HepG2 (cell line): ENCODE data around the gene TP53I3. TPM values are rescaled to one million over a fixed set of nuclear protein-coding genes. Genes with fewer than 3 reads are reported as not detected.

Source experiments
- ARNT ChIP-seq: fragments of 450-650 bp; IDR thresholded peaks from 2 replicates; pipeline ENCODE4 v1.6.1; 2017
- ATRX ChIP-seq: sonication (generic); formaldehyde crosslinking; IDR thresholded peaks from 2 replicates; pipeline ENCODE4 v1.4.0; 2020; ENCODE audit warnings: missing genetic modification reagents, borderline replicate concordance
- BATF2 ChIP-seq: sonication (generic); formaldehyde crosslinking; IDR thresholded peaks from 2 replicates; pipeline ENCODE4 v1.8.0; 2022; ENCODE audit warnings: mild to moderate bottlenecking, missing genetic modification reagents, moderate library complexity
- FOXJ3 ChIP-seq: sonication (generic); formaldehyde crosslinking; IDR thresholded peaks from 2 replicates; pipeline ENCODE4 v1.4.0; 2020; ENCODE audit warnings: missing genetic modification reagents, mild to moderate bottlenecking, borderline replicate concordance
- MAZ ChIP-seq, 2 experiments: sonication (generic) in 1 of 2; formaldehyde crosslinking in 1 of 2; IDR thresholded peaks; 2 replicates each; pipeline versions ENCODE4 v1.5.0 to v1.6.1; 2012 to 2020; ENCODE audit warnings: low read depth in 2 of 2, mild to moderate bottlenecking in 2 of 2, borderline replicate concordance in 1 of 2, improper control_type of control experiment in 1 of 2, low read length in 1 of 2, missing genetic modification reagents in 1 of 2, moderate library complexity in 1 of 2
- NCOR1 ChIP-seq: fragments of 200-600 bp; sonication (generic); IDR thresholded peaks from 2 replicates; pipeline ENCODE4 v1.7.0; 2017; ENCODE audit warnings: antibody characterized with exemption, low read length, borderline replicate concordance
- NR2F1 ChIP-seq, 2 experiments: fragments of 450-650 bp in 1 of 2; formaldehyde crosslinking in 1 of 2; IDR thresholded peaks; 2 replicates each; pipeline versions ENCODE4 v1.5.0 to v1.6.1; 2016 to 2020; ENCODE audit warnings: mild to moderate bottlenecking in 1 of 2, missing compliant biosample characterization in 1 of 2, missing genetic modification reagents in 1 of 2, moderate library complexity in 1 of 2
- SP140L ChIP-seq: sonication (generic); formaldehyde crosslinking; IDR thresholded peaks from 2 replicates; pipeline ENCODE4 v1.4.0; 2020; ENCODE audit warnings: missing genetic modification reagents, borderline replicate concordance
- ZEB1 ChIP-seq: IDR thresholded peaks from 2 replicates; pipeline ENCODE4 v1.6.1; 2012; ENCODE audit warnings: mild to moderate bottlenecking, low read depth, inconsistent platforms; ENCODE audit not compliant: insufficient replicate concordance
- ZNF101 ChIP-seq: sonication (generic); formaldehyde crosslinking; IDR thresholded peaks from 2 replicates; pipeline ENCODE4 v1.4.0; 2020; ENCODE audit warnings: mild to moderate bottlenecking, low read depth, missing genetic modification reagents, borderline replicate concordance
- ZNF670 ChIP-seq: sonication (generic); formaldehyde crosslinking; IDR thresholded peaks from 2 replicates; pipeline ENCODE4 v1.8.0; 2022; ENCODE audit warnings: mild to moderate bottlenecking, missing genetic modification reagents, borderline replicate concordance
- ZNF704 ChIP-seq: sonication (generic); formaldehyde crosslinking; IDR thresholded peaks from 2 replicates; pipeline ENCODE4 v1.8.1; 2023; ENCODE audit warnings: mild to moderate bottlenecking, inconsistent platforms, moderate library complexity, missing genetic modification reagents, borderline replicate concordance
- ZNF777 ChIP-seq: sonication (generic); formaldehyde crosslinking; IDR thresholded peaks from 2 replicates; pipeline ENCODE4 v1.4.0; 2020; ENCODE audit warnings: missing genetic modification reagents
- polyA plus RNA-seq, 8 experiments: library from polyadenylated mRNA; depleted of rRNA in 3 of 8; stranded (reverse) in 7 of 8; unstranded in 1 of 8; fragments of >200 nt; fragmentation: Illumina TruSeq in 4 of 8; extraction: Trizol in 4 of 8; gene quantifications; 2 replicates each; pipeline versions ENCODE4 v1.2.1 to v1.2.3, GENCODE V29; 2011 to 2016; ENCODE audit warnings: low read depth in 4 of 8, missing spikeins in 1 of 8, mixed read lengths in 1 of 8; ENCODE audit not compliant: insufficient read depth in 1 of 8
- total RNA-seq, 5 experiments: library from RNA; depleted of rRNA; stranded (reverse); fragments of >200 nt; fragmentation: Illumina TruSeq; extraction: Trizol; gene quantifications; 2 replicates each; pipeline ENCODE4 v1.2.3, GENCODE V29; 2016; ENCODE audit warnings: low read depth in 1 of 5
- TF ChIP-seq, protein P1 (sequence below): sonication (generic); formaldehyde crosslinking; IDR thresholded peaks from 2 replicates; pipeline ENCODE4 v1.5.1; 2020; ENCODE audit warnings: missing genetic modification reagents, mild to moderate bottlenecking, borderline replicate concordance
- TF ChIP-seq, protein P2 (sequence below): sonication (generic); formaldehyde crosslinking; IDR thresholded peaks from 2 replicates; pipeline ENCODE4 v1.5.0; 2020; ENCODE audit warnings: mild to moderate bottlenecking, missing genetic modification reagents
- TF ChIP-seq, protein P3 (sequence below): sonication (generic); formaldehyde crosslinking; IDR thresholded peaks from 2 replicates; pipeline ENCODE4 v1.5.0; 2020; ENCODE audit warnings: missing genetic modification reagents

The TP53I3 gene
- total and polyA plus RNA-seq, 2 of the 13 experiments (the other 11 are each of a cell fraction or from before 2014, with no cell fraction given) = 25.0 to 44.1 TPM

DNA sequence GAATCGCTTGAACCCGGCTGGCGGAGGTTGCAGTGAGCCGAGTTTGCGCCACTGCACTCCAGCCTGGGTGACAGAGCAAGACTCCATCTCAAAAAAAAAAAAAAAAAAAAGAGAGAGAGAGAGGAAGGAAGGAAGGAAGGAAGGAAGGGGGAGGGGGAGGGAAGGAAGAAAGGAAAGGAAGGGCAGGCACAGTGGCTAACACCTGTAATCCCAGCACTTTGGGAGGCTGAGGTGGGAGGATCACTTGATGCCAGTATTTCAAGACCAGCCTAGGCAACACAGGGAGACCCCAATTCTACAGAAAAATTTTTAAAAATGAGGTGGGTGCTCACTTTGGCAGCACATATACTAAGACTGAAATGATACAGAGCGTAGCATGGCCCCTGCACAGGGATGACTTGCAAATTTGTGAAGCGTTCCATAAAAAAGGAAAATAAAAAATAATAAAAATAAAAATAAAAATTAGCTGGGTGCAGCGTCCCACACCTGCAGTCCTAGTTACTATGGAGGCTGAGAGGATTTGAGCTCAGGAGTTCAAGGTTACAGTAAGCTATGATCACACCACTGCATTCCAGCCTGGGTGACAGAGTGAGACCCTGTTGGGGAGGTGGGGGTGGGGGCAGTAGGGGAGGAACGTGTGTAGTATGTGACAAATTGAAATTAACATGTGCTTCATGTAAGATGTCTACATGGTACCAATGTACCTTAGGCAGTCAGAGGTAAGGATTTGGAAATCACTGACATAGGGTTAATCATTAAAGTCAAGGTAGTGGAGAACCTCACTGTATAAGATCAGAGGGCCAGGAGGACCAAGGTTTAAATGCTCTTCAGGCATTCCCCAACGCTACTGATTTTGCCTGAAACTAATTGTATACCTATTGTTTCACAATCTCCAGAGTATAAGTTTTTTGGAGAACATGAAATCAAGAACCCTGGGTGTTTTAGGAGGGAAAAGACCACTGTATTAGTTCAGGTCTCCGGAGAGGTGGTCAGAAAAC lies 38.8 kb downstream of the TP53I3 start (continued):
- TF ChIP-seq, protein P1, sequence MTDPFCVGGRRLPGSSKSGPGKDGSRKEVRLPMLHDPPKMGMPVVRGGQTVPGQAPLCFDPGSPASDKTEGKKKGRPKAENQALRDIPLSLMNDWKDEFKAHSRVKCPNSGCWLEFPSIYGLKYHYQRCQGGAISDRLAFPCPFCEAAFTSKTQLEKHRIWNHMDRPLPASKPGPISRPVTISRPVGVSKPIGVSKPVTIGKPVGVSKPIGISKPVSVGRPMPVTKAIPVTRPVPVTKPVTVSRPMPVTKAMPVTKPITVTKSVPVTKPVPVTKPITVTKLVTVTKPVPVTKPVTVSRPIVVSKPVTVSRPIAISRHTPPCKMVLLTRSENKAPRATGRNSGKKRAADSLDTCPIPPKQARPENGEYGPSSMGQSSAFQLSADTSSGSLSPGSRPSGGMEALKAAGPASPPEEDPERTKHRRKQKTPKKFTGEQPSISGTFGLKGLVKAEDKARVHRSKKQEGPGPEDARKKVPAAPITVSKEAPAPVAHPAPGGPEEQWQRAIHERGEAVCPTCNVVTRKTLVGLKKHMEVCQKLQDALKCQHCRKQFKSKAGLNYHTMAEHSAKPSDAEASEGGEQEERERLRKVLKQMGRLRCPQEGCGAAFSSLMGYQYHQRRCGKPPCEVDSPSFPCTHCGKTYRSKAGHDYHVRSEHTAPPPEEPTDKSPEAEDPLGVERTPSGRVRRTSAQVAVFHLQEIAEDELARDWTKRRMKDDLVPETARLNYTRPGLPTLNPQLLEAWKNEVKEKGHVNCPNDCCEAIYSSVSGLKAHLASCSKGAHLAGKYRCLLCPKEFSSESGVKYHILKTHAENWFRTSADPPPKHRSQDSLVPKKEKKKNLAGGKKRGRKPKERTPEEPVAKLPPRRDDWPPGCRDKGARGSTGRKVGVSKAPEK (CRISPR knock-in tag) = no peak
- TF ChIP-seq ZNF704 (CRISPR knock-in tag) (no peak), NR2F1 (CRISPR knock-in tag; IDR thresholded peaks at IDR 0.05) (no peak), SP140L (no peak), ZNF777 (CRISPR knock-in tag) (no peak), NCOR1 (0 out of 2 replicates have a peak, but pooled peaks have one; percentile 16), ZNF670 (CRISPR knock-in tag) (no peak), ZNF101 (no peak), FOXJ3 (CRISPR knock-in tag) (no peak), ZEB1 (no peak), ATRX (CRISPR knock-in tag) (no peak), MAZ (IDR thresholded peaks at IDR 0.05; ENCODE audit: borderline replicate concordance, low read depth, low read length) (peak; percentile 24; the same call in 1 of the 2 replicates), MAZ (CRISPR knock-in tag; IDR thresholded peaks at IDR 0.05; ENCODE audit: low read depth) (0 out of 2 replicates have a peak, but pooled peaks have one; percentile 34), BATF2 (CRISPR knock-in tag) (no peak), ARNT (no peak)
- TF ChIP-seq, protein P2, sequence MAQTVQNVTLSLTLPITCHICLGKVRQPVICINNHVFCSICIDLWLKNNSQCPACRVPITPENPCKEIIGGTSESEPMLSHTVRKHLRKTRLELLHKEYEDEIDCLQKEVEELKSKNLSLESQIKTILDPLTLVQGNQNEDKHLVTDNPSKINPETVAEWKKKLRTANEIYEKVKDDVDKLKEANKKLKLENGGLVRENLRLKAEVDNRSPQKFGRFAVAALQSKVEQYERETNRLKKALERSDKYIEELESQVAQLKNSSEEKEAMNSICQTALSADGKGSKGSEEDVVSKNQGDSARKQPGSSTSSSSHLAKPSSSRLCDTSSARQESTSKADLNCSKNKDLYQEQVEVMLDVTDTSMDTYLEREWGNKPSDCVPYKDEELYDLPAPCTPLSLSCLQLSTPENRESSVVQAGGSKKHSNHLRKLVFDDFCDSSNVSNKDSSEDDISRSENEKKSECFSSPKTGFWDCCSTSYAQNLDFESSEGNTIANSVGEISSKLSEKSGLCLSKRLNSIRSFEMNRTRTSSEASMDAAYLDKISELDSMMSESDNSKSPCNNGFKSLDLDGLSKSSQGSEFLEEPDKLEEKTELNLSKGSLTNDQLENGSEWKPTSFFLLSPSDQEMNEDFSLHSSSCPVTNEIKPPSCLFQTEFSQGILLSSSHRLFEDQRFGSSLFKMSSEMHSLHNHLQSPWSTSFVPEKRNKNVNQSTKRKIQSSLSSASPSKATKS = 0 out of 2 replicates have a peak, but pooled peaks have one; percentile 69
- TF ChIP-seq, protein P3, sequence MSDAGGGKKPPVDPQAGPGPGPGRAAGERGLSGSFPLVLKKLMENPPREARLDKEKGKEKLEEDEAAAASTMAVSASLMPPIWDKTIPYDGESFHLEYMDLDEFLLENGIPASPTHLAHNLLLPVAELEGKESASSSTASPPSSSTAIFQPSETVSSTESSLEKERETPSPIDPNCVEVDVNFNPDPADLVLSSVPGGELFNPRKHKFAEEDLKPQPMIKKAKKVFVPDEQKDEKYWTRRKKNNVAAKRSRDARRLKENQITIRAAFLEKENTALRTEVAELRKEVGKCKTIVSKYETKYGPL (CRISPR knock-in tag) = no peak
